ENCODE data around the gene AMMECR1. TPM values are rescaled to one million over a fixed set of nuclear protein-coding genes. Genes with fewer than 3 reads are reported as not detected.

Gene AMMECR1
- total RNA-seq, 4 donors from 2014 or later: 6.7 to 13.8 (median 8.9) TPM

GRCh38 chrX:110163488-110163887 is 154.4 kb downstream of the AMMECR1 start:
- TF ChIP-seq CTCF (IDR thresholded peaks at IDR 0.05): no peak
- DNase-seq (ENCODE audit: low spot score): no peak
- ATAC-seq (ENCODE audit: low FRiP score): no peak

- no peak for DNase-seq (ENCODE audit: low spot score)
- no peak for ATAC-seq (ENCODE audit: low FRiP score)
- TF ChIP-seq CTCF (IDR thresholded peaks at IDR 0.05): no peak
Measured at GRCh38 chrX:110162867-110163266, 155.0 kb downstream of the AMMECR1 start.

- ATAC-seq (ENCODE audit: low FRiP score) (no peak), DNase-seq (ENCODE audit: low spot score) (no peak)
- no peak for TF ChIP-seq CTCF (IDR thresholded peaks at IDR 0.05)
Measured at GRCh38 chrX:110162131-110162530, 155.8 kb downstream of the AMMECR1 start.

- no peak for TF ChIP-seq CTCF (IDR thresholded peaks at IDR 0.05)
- DNase-seq (ENCODE audit: low spot score): no peak
- no peak for ATAC-seq (ENCODE audit: low FRiP score)
Measured at GRCh38 chrX:110161361-110161686, 156.6 kb downstream of the AMMECR1 start.

GRCh38 chrX:110159865-110160264 is 158.0 kb downstream of the AMMECR1 start:
- ATAC-seq (ENCODE audit: low FRiP score): no peak

GRCh38 chrX:110159235-110159634 is 158.7 kb downstream of the AMMECR1 start:
- no peak for TF ChIP-seq CTCF (IDR thresholded peaks at IDR 0.05)
- no peak for ATAC-seq (ENCODE audit: low FRiP score)

More at GRCh38 chrX:110159865-110160264, 158.0 kb downstream of the AMMECR1 start:
- no peak for DNase-seq (ENCODE audit: low spot score)
- no peak for TF ChIP-seq CTCF (IDR thresholded peaks at IDR 0.05)

GRCh38 chrX:110157444-110157843 is 160.4 kb downstream of the AMMECR1 start:
- no peak for TF ChIP-seq CTCF (IDR thresholded peaks at IDR 0.05)
- DNase-seq (ENCODE audit: low spot score) (no peak), ATAC-seq (ENCODE audit: low FRiP score) (no peak)

More at GRCh38 chrX:110159235-110159634, 158.7 kb downstream of the AMMECR1 start:
- no peak for DNase-seq (ENCODE audit: low spot score)

All from omental fat pad (tissue), 4 donors.